NCI-H446 (cell line): ENCODE results near the gene SORCS1.
"Not testable (repeated sequence)": the region's sequence is repeated elsewhere in the genome, so short reads cannot be mapped to it uniquely, and the experiment has no call there.

ENCODE experiments used
- DNase-seq, 2 experiments: peaks; one replicate each; lab custom pipeline; 2025; lab: John Stamatoyannopoulos, UW

The SORCS1 gene

GRCh38 chr10:106942035-106942662, 222.4 kb downstream of the SORCS1 start:
- DNase-seq = no peak

GRCh38 chr10:106941297-106942034, 223.0 kb downstream of the SORCS1 start:
- DNase-seq = no peak

GRCh38 chr10:106938513-106938912, 226.0 kb downstream of the SORCS1 start:
- no peak for DNase-seq

- no peak for DNase-seq
Measured at GRCh38 chr10:106935978-106936451, 228.5 kb downstream of the SORCS1 start.

GRCh38 chr10:106931853-106932249, 232.7 kb downstream of the SORCS1 start:
- no peak for DNase-seq

GRCh38 chr10:106931159-106931852, 233.2 kb downstream of the SORCS1 start:
- DNase-seq = no peak

- DNase-seq = no peak
Measured at GRCh38 chr10:106930751-106931150, 233.8 kb downstream of the SORCS1 start.

- DNase-seq = no peak
Measured at GRCh38 chr10:106929291-106929895, 235.1 kb downstream of the SORCS1 start.

GRCh38 chr10:106928151-106928550, 236.4 kb downstream of the SORCS1 start:
- not testable (repeated sequence) for DNase-seq

- no peak for DNase-seq
Measured at GRCh38 chr10:106925191-106925590, 239.3 kb downstream of the SORCS1 start.

- no peak for DNase-seq
Measured at GRCh38 chr10:106920538-106920937, 244.0 kb downstream of the SORCS1 start.

GRCh38 chr10:106919871-106920282, 244.6 kb downstream of the SORCS1 start:
- no peak for DNase-seq

- no peak for DNase-seq
Measured at GRCh38 chr10:106917452-106918055, 247.0 kb downstream of the SORCS1 start.

GRCh38 chr10:106914016-106914415, 250.5 kb downstream of the SORCS1 start:
- no peak for DNase-seq

- no peak for DNase-seq
Measured at GRCh38 chr10:106913348-106913747, 251.2 kb downstream of the SORCS1 start.

- DNase-seq = no peak
Measured at GRCh38 chr10:106911096-106911495, 253.4 kb downstream of the SORCS1 start.

GRCh38 chr10:106910666-106911065, 253.8 kb downstream of the SORCS1 start:
- no peak for DNase-seq

GRCh38 chr10:106908225-106908624, 256.3 kb downstream of the SORCS1 start:
- no peak for DNase-seq

- DNase-seq = no peak
Measured at GRCh38 chr10:106904209-106904608, 260.3 kb downstream of the SORCS1 start.

- DNase-seq = no peak
Measured at GRCh38 chr10:106903180-106903579, 261.3 kb downstream of the SORCS1 start.

GRCh38 chr10:106900016-106900652, 264.4 kb downstream of the SORCS1 start:
- no peak for DNase-seq

GRCh38 chr10:106898446-106898845, 266.1 kb downstream of the SORCS1 start:
- no peak for DNase-seq
